ENCODE data around the gene ST3GAL2.

GRCh38 chr16:70438969-70439862 is at the start of gene ST3GAL2:
- TF ChIP-seq, protein P1, sequence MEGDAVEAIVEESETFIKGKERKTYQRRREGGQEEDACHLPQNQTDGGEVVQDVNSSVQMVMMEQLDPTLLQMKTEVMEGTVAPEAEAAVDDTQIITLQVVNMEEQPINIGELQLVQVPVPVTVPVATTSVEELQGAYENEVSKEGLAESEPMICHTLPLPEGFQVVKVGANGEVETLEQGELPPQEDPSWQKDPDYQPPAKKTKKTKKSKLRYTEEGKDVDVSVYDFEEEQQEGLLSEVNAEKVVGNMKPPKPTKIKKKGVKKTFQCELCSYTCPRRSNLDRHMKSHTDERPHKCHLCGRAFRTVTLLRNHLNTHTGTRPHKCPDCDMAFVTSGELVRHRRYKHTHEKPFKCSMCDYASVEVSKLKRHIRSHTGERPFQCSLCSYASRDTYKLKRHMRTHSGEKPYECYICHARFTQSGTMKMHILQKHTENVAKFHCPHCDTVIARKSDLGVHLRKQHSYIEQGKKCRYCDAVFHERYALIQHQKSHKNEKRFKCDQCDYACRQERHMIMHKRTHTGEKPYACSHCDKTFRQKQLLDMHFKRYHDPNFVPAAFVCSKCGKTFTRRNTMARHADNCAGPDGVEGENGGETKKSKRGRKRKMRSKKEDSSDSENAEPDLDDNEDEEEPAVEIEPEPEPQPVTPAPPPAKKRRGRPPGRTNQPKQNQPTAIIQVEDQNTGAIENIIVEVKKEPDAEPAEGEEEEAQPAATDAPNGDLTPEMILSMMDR (IDR thresholded peaks at IDR 0.05; ENCODE audit: low read depth, low read length), result no peak
- TF ChIP-seq EZH2phosphoT487 (IDR thresholded peaks at IDR 0.05; ENCODE audit: low read depth), result no peak
